ENCODE results near the gene HRAS.

GRCh38 chr11:555227-555779 is 19.9 kb upstream of the HRAS start:
- no peak for TF ChIP-seq FOXA1 (IDR thresholded peaks at IDR 0.05)
- TF ChIP-seq BHLHE40 (IDR thresholded peaks at IDR 0.05; ENCODE audit: borderline replicate concordance), result no peak
- no peak for TF ChIP-seq SP1 (IDR thresholded peaks at IDR 0.05)

All from HEK293T (cell line).